ENCODE results near the gene CCDC146.
"Not testable (repeated sequence)": the region's sequence is repeated elsewhere in the genome, so short reads cannot be mapped to it uniquely, and the experiment has no call there.

- TF ChIP-seq CTCF (IDR thresholded peaks at IDR 0.05; ENCODE audit: borderline replicate concordance, extremely low read depth, low read length, poor library complexity, severe bottlenecking); EZH2 (IDR thresholded peaks at IDR 0.05; ENCODE audit: borderline replicate concordance, low read depth, low read length, severe bottlenecking): not testable (repeated sequence)
These were observed 55.0 kb downstream of the CCDC146 start for GRCh38 chr7:77177321-77177904.
